Colonic mucosa (tissue), 4 donors: Measurements from ENCODE around the gene NUP133. TPM values are rescaled to one million over a fixed set of nuclear protein-coding genes. Genes with fewer than 3 reads are reported as not detected.

Experiments used
- DNase-seq: peaks from one replicate; pipeline ENCODE4 v3.0.0-alpha.2; 2020
- H3K27ac ChIP-seq: fragments of 200-600 bp; one replicate; pipeline ENCODE4 v1.8.0; 2021
- H3K27me3 ChIP-seq: fragments of 200-600 bp; one replicate; pipeline ENCODE4 v1.8.0; 2021
- H3K36me3 ChIP-seq: fragments of 200-600 bp; one replicate; pipeline ENCODE4 v1.8.0; 2021
- H3K4me1 ChIP-seq: fragments of 200-600 bp; one replicate; pipeline ENCODE4 v1.8.0; 2021; ENCODE audit warnings: mild to moderate bottlenecking
- H3K4me3 ChIP-seq: fragments of 200-600 bp; one replicate; pipeline ENCODE4 v1.8.0; 2021
- H3K9ac ChIP-seq, 2 donors: one replicate each; pipeline ENCODE4 v1.7.0; 2013; ENCODE audit warnings: control low read depth in 2 of 2, low read depth in 2 of 2, low read length in 2 of 2
- H3K9me3 ChIP-seq: fragments of 200-600 bp; one replicate; pipeline ENCODE4 v1.8.0; 2021
- intact Hi-C: fragments of 100-400 bp; cut with DNase I; formaldehyde crosslinking; loops from one replicate; pipeline ENCODE4 v1.14.1; 2022
- total RNA-seq, 2 donors: library from RNA; stranded (reverse); fragmentation: NEBNext Ultra II Directional in 1 of 2; extraction: Animal tissue kit (Norgen Biotek cat#: 25700) in 1 of 2; gene quantifications; one replicate each; pipeline ENCODE4 v1.2.1, GENCODE V29; 2021
- TF ChIP-seq, protein P1 (sequence below): fragments of 200-600 bp; IDR thresholded peaks from one replicate; pipeline ENCODE4 v1.8.0; 2022; ENCODE audit warnings: antibody characterized with exemption, mild to moderate bottlenecking
- donor health status: healthy.
- donor health status: DM: no; HTN: no; CAD: no.
- donor health status: DM: no; HTN: no; CAD: no.

NUP133 gene
- 10 to 100 TPM; 25.9 to 37.8 TPM for total RNA-seq

DNA sequence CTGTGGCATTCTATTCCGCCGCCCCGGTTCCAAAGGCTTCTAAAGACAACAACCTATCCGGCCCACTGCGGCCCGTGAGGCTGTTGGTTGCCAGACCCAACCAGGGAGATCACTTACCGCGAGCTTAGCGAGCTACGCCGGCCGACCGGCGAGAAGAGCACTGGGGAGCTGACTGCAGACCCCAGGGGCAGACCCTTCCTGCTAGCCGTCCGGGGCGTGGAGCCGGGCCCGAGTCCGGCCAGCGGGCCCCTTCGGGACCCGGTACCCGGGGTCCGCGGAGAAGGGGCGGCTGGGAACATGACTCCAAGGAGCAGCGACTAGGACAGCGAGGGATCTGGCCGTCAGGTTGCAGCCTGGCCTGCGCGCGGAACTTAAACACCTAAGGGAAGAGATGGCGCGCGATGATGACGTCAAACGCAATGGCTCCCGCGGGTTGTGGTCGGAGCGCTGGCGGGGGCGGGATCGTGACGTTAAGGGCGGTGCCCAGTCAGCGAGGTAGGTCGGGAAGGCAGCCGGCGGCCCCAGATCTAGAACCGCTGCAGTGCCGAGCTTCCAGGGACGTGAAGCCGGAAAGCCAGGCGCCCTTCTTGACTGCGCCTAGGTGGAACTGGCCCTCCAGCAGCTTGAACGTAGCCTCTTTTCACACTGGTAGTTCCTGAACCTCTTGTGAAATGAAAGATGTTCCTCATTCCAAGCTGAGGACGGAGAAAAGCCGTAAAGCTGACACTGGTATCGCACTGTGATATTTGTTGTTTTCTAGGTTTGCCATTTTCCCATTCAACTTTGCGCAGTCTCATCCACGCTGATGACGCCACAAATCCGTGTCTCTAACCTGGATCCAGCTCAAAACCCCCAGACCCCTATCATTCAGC is at the start of gene NUP133:
NUP133 (minus strand) TSS at position 391 of the 872 bp plus-strand sequence; CDS start at position 299, 92 bp downstream.
- Histone ChIP-seq H3K4me1 (peaks cover 10% of the 10 kb centered on the region), H3K27me3 (no peaks in the 10 kb centered on the region), H3K27ac (peak within 1 kb of the TSS; percentile 81), H3K9me3 (no peaks in the 10 kb centered on the region), H3K9ac (peak within 1 kb of the TSS; percentile 94 to 95), H3K36me3 (no peaks in the 10 kb centered on the region), H3K4me3 (peak within 1 kb of the TSS; percentile 99)
- peak; percentile 100 for DNase-seq
- intact Hi-C loops, result no loop called here
- TF ChIP-seq, protein P1, sequence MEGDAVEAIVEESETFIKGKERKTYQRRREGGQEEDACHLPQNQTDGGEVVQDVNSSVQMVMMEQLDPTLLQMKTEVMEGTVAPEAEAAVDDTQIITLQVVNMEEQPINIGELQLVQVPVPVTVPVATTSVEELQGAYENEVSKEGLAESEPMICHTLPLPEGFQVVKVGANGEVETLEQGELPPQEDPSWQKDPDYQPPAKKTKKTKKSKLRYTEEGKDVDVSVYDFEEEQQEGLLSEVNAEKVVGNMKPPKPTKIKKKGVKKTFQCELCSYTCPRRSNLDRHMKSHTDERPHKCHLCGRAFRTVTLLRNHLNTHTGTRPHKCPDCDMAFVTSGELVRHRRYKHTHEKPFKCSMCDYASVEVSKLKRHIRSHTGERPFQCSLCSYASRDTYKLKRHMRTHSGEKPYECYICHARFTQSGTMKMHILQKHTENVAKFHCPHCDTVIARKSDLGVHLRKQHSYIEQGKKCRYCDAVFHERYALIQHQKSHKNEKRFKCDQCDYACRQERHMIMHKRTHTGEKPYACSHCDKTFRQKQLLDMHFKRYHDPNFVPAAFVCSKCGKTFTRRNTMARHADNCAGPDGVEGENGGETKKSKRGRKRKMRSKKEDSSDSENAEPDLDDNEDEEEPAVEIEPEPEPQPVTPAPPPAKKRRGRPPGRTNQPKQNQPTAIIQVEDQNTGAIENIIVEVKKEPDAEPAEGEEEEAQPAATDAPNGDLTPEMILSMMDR, result no peak

DNA sequence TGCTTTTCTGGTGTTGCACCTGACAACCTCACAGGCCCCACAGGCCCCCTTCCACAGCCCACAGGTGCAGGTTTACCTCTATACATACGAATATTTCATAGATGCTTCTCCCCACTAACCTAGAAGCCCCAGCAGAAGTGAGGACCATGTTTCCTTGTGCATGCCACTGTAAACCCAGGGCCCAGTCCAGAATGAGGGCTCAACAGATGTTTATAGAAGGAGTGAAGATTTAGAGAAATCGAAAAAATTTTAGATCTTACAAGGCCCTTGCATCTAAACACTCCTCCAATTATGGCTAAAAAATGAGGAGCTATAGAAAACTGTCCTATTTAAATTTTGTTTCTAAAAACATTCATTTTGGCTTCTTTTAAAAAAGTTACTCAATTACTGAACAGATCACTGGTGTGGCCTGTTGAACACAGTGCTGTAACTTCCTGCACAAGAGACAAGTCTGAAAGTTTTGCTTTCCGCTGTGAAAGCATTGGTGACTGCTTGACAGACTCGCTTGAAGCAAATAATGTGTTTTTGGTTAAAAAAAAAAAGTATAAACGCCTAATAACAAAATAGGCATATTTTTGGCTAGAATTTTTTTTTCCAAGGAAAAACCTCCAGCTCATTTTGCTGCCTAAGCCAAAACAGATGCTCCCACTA is 49.2 kb upstream of the NUP133 start:
- H3K27me3 ChIP-seq, result no peaks in the 10 kb centered on the region
- no peak for DNase-seq
- intact Hi-C loops, result loop anchor here (10.0 kb wide), 1 partner anchor 747 kb away; no protein-coding TSS in a partner anchor
- TF ChIP-seq, protein P1, result no peak
- peak overlapping the region; percentile 85 to 90 for H3K9ac ChIP-seq
- H3K9me3 ChIP-seq, result no peaks in the 10 kb centered on the region
- peaks cover 6% of the 10 kb centered on the region for H3K4me1 ChIP-seq
- no peaks in the 10 kb centered on the region for H3K36me3 ChIP-seq
- peak overlapping the region; percentile 93 for H3K27ac ChIP-seq
- H3K4me3 ChIP-seq, result peak overlapping the region; percentile 85

DNA sequence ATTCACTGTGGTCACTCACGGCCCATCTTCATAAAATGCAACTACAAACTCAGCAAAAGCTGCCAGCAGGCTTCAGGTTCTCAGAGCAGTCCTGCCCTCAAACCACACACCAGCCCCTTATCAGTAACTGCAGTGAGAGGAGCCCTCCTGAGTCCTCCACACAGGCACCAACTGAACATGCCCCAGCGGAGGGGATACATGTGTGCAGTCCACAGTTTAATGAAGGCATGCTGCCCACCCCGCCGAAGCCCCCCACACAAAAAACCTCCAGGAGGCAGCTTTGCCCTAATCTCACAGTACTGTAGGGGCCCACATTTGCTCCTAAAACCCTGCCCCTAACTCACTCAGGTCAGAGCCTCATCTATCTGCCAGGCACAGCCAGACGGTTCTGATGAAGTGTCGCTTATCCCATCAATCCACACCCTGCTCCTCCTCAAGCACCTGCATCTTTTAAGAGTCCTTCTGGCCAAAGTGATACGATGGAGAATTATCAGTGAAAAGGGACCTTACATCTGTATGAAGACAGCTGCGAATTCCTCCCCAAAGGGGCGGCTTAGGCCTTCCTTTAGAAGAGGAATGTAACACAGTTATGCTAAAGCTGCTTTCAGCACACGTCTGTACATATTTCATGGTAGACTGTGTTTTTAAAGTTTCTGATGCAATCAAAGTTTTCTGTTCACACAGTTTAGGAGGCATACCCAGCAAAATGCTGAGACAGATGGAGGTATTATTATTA is 46.9 kb upstream of the NUP133 start:
- H3K9me3 ChIP-seq, result no peaks in the 10 kb centered on the region
- DNase-seq, result no peak
- H3K4me3 ChIP-seq, result no peak overlapping the region
- no peaks in the 10 kb centered on the region for H3K36me3 ChIP-seq
- intact Hi-C loops, result loop anchor here (10.0 kb wide), 1 partner anchor 750 kb away; no protein-coding TSS in a partner anchor
- no peak overlapping the region for H3K9ac ChIP-seq
- H3K4me1 ChIP-seq, result peaks cover 6% of the 10 kb centered on the region
- no peak overlapping the region for H3K27ac ChIP-seq
- no peaks in the 10 kb centered on the region for H3K27me3 ChIP-seq
- TF ChIP-seq, protein P1, result no peak

DNA sequence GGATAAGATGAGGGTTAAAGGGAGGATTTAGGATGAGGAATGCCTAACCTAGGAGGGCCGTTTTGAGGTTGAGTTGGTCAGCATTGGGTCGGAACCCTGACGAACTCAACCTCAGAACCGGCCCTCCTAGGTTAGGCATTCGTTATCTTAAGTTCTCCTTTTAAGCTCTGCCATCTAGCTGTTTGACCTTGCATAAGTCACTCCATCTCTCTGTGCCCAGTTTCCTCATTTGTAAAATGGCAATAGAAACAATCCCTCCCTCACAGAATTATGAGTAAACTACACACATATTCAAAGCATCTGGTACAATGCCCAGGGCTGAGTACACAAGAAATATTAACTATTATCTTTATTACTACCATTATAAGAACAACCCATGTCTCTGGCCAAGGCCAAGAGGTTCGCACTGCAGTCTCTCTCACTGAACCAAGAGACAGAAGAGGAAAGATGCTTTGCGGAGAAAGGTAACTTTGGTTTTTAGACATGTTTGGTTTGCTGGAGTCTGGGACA is 45.5 kb upstream of the NUP133 start:
- DNase-seq, result no peak
- Histone ChIP-seq H3K9ac (no peak overlapping the region), H3K9me3 (no peaks in the 10 kb centered on the region), H3K4me3 (no peak overlapping the region), H3K36me3 (no peaks in the 10 kb centered on the region), H3K4me1 (peaks cover 6% of the 10 kb centered on the region), H3K27me3 (no peaks in the 10 kb centered on the region), H3K27ac (no peak overlapping the region)
- TF ChIP-seq, protein P1, result no peak
- intact Hi-C loops, result loop anchor here (10.0 kb wide), 1 partner anchor 751 kb away; no protein-coding TSS in a partner anchor

DNA sequence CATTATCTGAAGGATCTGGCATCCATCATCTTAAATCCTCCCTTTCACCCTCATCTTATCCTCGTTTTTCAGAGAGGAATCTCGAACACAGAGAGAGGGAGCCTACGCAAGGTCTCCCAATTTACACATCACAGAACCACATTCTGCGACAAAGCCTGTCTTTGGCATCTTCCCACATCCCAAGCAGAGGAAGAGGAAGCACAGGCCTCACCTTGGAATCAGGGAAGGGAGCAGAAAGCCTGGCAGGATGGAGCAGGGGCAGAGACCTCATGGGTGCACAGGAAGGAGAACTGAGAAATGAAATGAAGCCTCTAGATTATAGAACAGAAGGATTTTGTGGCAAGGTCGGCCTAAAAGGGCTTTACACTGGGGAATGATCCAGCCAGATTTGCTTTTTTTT is 44.6 kb upstream of the NUP133 start:
- Histone ChIP-seq H3K27me3 (no peaks in the 10 kb centered on the region), H3K9me3 (no peaks in the 10 kb centered on the region), H3K4me1 (peaks cover 6% of the 10 kb centered on the region), H3K4me3 (no peak overlapping the region), H3K27ac (no peak overlapping the region), H3K9ac (no peak overlapping the region), H3K36me3 (no peaks in the 10 kb centered on the region)
- intact Hi-C loops, result loop anchor here (10.0 kb wide), 1 partner anchor 752 kb away; no protein-coding TSS in a partner anchor
- no peak for DNase-seq
- TF ChIP-seq, protein P1, result no peak
